Measurements from ENCODE around the gene HAVCR1. TPM values are rescaled to one million over a fixed set of nuclear protein-coding genes. Genes with fewer than 3 reads are reported as not detected.

Gene HAVCR1
- total RNA-seq, 1 experiment from 2014 or later: not detected

GRCh38 chr5:157100140-157100679 is 41.3 kb upstream of the HAVCR1 start:
- intact Hi-C loops (cut with micrococcal nuclease; ENCODE audit: unreplicated experiment): no loop called here
- no peaks in the 10 kb centered on the region for H3K27me3 ChIP-seq (replicated peaks; ENCODE audit: insufficient read depth, low read depth, low read length, poor library complexity)
- H3K36me3 ChIP-seq (ENCODE audit: insufficient read depth, low read length, poor library complexity, severe bottlenecking): no peaks in the 10 kb centered on the region
- H3K9me3 ChIP-seq (ENCODE audit: low read depth, low read length, poor library complexity, severe bottlenecking): no peaks in the 10 kb centered on the region
- H3K4me1 ChIP-seq (ENCODE audit: insufficient read depth, low read length, poor library complexity, severe bottlenecking): no peaks in the 10 kb centered on the region
- ChIA-PET POLR2A (ENCODE audit: low non-redundant PET) (no interaction called here), CTCF (no interaction called here)
- TF ChIP-seq, protein P1, sequence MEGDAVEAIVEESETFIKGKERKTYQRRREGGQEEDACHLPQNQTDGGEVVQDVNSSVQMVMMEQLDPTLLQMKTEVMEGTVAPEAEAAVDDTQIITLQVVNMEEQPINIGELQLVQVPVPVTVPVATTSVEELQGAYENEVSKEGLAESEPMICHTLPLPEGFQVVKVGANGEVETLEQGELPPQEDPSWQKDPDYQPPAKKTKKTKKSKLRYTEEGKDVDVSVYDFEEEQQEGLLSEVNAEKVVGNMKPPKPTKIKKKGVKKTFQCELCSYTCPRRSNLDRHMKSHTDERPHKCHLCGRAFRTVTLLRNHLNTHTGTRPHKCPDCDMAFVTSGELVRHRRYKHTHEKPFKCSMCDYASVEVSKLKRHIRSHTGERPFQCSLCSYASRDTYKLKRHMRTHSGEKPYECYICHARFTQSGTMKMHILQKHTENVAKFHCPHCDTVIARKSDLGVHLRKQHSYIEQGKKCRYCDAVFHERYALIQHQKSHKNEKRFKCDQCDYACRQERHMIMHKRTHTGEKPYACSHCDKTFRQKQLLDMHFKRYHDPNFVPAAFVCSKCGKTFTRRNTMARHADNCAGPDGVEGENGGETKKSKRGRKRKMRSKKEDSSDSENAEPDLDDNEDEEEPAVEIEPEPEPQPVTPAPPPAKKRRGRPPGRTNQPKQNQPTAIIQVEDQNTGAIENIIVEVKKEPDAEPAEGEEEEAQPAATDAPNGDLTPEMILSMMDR (conservative IDR thresholded peaks at IDR 0.05; ENCODE audit: low read depth, low read length): no peak
- TF ChIP-seq EZH2 (IDR thresholded peaks at IDR 0.05; ENCODE audit: borderline replicate concordance, low read depth, low read length, poor library complexity, severe bottlenecking): no peak
- no peak overlapping the region for H3K27ac ChIP-seq (ENCODE audit: low read depth, low read length, poor library complexity, severe bottlenecking)
- no peak overlapping the region for H3K4me3 ChIP-seq (ENCODE audit: low read depth, low read length, poor library complexity, severe bottlenecking)
- DNase-seq (ENCODE audit: low spot score): no peak
- BruUV-seq (replicated peaks): no TSS peak

GRCh38 chr5:157088342-157088990 is 29.6 kb upstream of the HAVCR1 start:
- no peak overlapping the region for H3K27ac ChIP-seq (ENCODE audit: low read depth, low read length, poor library complexity, severe bottlenecking)
- BruUV-seq (replicated peaks): no TSS peak
- no peak for TF ChIP-seq EZH2 (IDR thresholded peaks at IDR 0.05; ENCODE audit: borderline replicate concordance, low read depth, low read length, poor library complexity, severe bottlenecking)
- TF ChIP-seq, protein P1 (conservative IDR thresholded peaks at IDR 0.05; ENCODE audit: low read depth, low read length): no peak
- no peaks in the 10 kb centered on the region for H3K36me3 ChIP-seq (ENCODE audit: insufficient read depth, low read length, poor library complexity, severe bottlenecking)
- intact Hi-C loops (cut with micrococcal nuclease; ENCODE audit: unreplicated experiment): no loop called here
- H3K27me3 ChIP-seq (replicated peaks; ENCODE audit: insufficient read depth, low read depth, low read length, poor library complexity): no peaks in the 10 kb centered on the region
- CTCF ChIA-PET: no interaction called here
- DNase-seq (ENCODE audit: low spot score): no peak
- POLR2A ChIA-PET (ENCODE audit: low non-redundant PET): no interaction called here
- H3K4me1 ChIP-seq (ENCODE audit: insufficient read depth, low read length, poor library complexity, severe bottlenecking): no peaks in the 10 kb centered on the region
- H3K9me3 ChIP-seq (ENCODE audit: low read depth, low read length, poor library complexity, severe bottlenecking): no peaks in the 10 kb centered on the region
- no peak overlapping the region for H3K4me3 ChIP-seq (ENCODE audit: low read depth, low read length, poor library complexity, severe bottlenecking)

DNA sequence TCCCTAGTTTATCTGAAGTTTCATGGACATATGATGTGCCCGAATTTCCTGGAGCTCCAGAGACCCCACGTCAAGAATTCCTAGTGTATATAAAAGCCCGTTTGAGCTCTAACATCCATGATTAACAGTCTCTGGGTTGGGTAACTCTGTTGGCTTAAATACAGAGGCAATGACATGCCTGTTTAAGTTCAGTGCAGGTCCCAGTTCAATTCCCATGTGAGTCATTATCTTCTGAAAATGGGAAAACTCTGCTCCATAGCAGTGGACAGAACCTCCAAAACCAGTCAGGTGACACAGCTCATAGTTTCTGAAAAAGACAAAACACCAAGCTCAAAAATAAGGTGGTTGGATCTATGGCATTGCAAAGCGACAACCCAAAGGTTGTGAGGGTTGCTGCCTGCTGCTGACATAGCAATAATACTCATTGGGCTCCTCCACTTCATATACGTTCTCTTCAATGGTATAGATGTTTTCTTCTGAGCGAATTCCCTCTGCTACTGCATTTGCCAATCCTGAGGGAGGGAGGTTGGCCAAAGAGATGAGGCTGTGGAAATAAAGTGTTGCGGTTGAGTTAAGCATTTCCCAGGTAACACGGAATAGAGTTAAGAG is 27.9 kb upstream of the HAVCR1 start:
- ChIA-PET POLR2A (ENCODE audit: low non-redundant PET) (no interaction called here), CTCF (no interaction called here)
- no peaks in the 10 kb centered on the region for H3K27me3 ChIP-seq (replicated peaks; ENCODE audit: insufficient read depth, low read depth, low read length, poor library complexity)
- TF ChIP-seq, protein P1 (conservative IDR thresholded peaks at IDR 0.05; ENCODE audit: low read depth, low read length): no peak
- DNase-seq (ENCODE audit: low spot score): no peak
- intact Hi-C loops (cut with micrococcal nuclease; ENCODE audit: unreplicated experiment): no loop called here
- no peak overlapping the region for H3K4me3 ChIP-seq (ENCODE audit: low read depth, low read length, poor library complexity, severe bottlenecking)
- BruUV-seq (replicated peaks): no TSS peak
- H3K4me1 ChIP-seq (ENCODE audit: insufficient read depth, low read length, poor library complexity, severe bottlenecking): no peaks in the 10 kb centered on the region
- H3K9me3 ChIP-seq (ENCODE audit: low read depth, low read length, poor library complexity, severe bottlenecking): no peaks in the 10 kb centered on the region
- H3K36me3 ChIP-seq (ENCODE audit: insufficient read depth, low read length, poor library complexity, severe bottlenecking): no peaks in the 10 kb centered on the region
- no peak overlapping the region for H3K27ac ChIP-seq (ENCODE audit: low read depth, low read length, poor library complexity, severe bottlenecking)

All from A673 (cell line).